CD4-positive, alpha-beta T cell treated with Interleukin-17A for 4 hours (primary cell): Measurements from ENCODE around the gene PPP4C.

ENCODE experiments used
- DNase-seq: peaks from one replicate; pipeline ENCODE4 v3.0.0-alpha.2; 2020; ENCODE audit warnings: mixed read lengths

PPP4C gene

GRCh38 chr16:30060346-30060745, 15.4 kb upstream of the PPP4C start:
- DNase-seq = no peak

- no peak for DNase-seq
Observed at GRCh38 chr16:30060836-30061554, 14.8 kb upstream of the PPP4C start.

- DNase-seq = no peak
Observed at GRCh38 chr16:30063278-30063892, 12.4 kb upstream of the PPP4C start.

GRCh38 chr16:30063893-30064728, 11.7 kb upstream of the PPP4C start:
- DNase-seq = peak; percentile 80

- no peak for DNase-seq
Observed at GRCh38 chr16:30064729-30065101, 11.1 kb upstream of the PPP4C start.

GRCh38 chr16:30065102-30065942, 10.5 kb upstream of the PPP4C start, which contains the start of gene ALDOA:
TSS of gene ALDOA (plus strand) at chr16:30065760. CDS start at chr16:30066898, 1,138 bp downstream.
- DNase-seq = peak; percentile 96

- peak; percentile 56 for DNase-seq
Observed at GRCh38 chr16:30065943-30066760, 9.6 kb upstream of the PPP4C start.

- no peak for DNase-seq
Observed at GRCh38 chr16:30066761-30067583, 8.8 kb upstream of the PPP4C start.

GRCh38 chr16:30067584-30067916, 8.2 kb upstream of the PPP4C start:
- DNase-seq = no peak

GRCh38 chr16:30068333-30068732, 7.5 kb upstream of the PPP4C start:
- no peak for DNase-seq

GRCh38 chr16:30068750-30069610, 6.8 kb upstream of the PPP4C start:
- DNase-seq = peak; percentile 62

- no peak for DNase-seq
Observed at GRCh38 chr16:30069611-30070462, 6.0 kb upstream of the PPP4C start.

GRCh38 chr16:30070490-30070889, 5.3 kb upstream of the PPP4C start:
- no peak for DNase-seq

- DNase-seq = peak; percentile 24
Observed at GRCh38 chr16:30076276-30076791, 540 bp downstream of the PPP4C start.

GRCh38 chr16:30077656-30078055, 1.9 kb downstream of the PPP4C start:
- no peak for DNase-seq

GRCh38 chr16:30078744-30079143, 3.0 kb downstream of the PPP4C start:
- no peak for DNase-seq

GRCh38 chr16:30079480-30079879, 3.7 kb downstream of the PPP4C start:
- DNase-seq = no peak

GRCh38 chr16:30082545-30083090, 6.8 kb downstream of the PPP4C start:
- DNase-seq = no peak
